HFF-Myc (cell line): ENCODE measurements around the gene ZNF700.

Source experiments
- DNase-seq: peaks from one replicate; pipeline ENCODE4 v3.0.0-alpha.2; 2011; ENCODE audit warnings: low read depth; ENCODE audit errors: extremely low read depth
- H3K4me3 ChIP-seq: replicated peaks from 2 replicates; pipeline ENCODE4 v1.5.1; 2011; ENCODE audit warnings: low read depth, mild to moderate bottlenecking, control low read depth, low read length
- CTCF ChIP-seq: IDR thresholded peaks from 2 replicates; pipeline ENCODE4 v1.5.1; 2012; ENCODE audit warnings: mild to moderate bottlenecking, low read depth, low read length, control low read depth; ENCODE audit errors: missing control alignments

ZNF700 gene

GRCh38 chr19:11963566-11964355 is 38.9 kb downstream of the ZNF700 start:
- no peak for DNase-seq
- H3K4me3 ChIP-seq = no peak overlapping the region
- TF ChIP-seq CTCF = peak; percentile 58

- no peak for TF ChIP-seq CTCF
- no peak for DNase-seq
- H3K4me3 ChIP-seq = no peak overlapping the region
These were observed 39.6 kb downstream of the ZNF700 start for GRCh38 chr19:11964496-11964857.

- peak within 1 kb of the TSS; percentile 40 for H3K4me3 ChIP-seq
- no peak for TF ChIP-seq CTCF
- no peak for DNase-seq
These were observed 40.1 kb downstream of the ZNF700 start, which contains the start of gene ZNF763 for GRCh38 chr19:11964858-11965645. Gene ZNF763, plus strand, starts transcription at chr19:11965040. Its CDS starts 169 bp downstream, at chr19:11965209.

GRCh38 chr19:11970174-11970573 is 45.3 kb downstream of the ZNF700 start:
- no peak for DNase-seq
- no peak overlapping the region for H3K4me3 ChIP-seq
- TF ChIP-seq CTCF = no peak

GRCh38 chr19:11971041-11971440 is 46.1 kb downstream of the ZNF700 start:
- TF ChIP-seq CTCF = no peak
- no peak for DNase-seq
- H3K4me3 ChIP-seq = no peak overlapping the region

- DNase-seq = no peak
- H3K4me3 ChIP-seq = no peak overlapping the region
- no peak for TF ChIP-seq CTCF
These were observed 48.3 kb downstream of the ZNF700 start for GRCh38 chr19:11973019-11973810.
